Mucosa of descending colon (tissue), 3 donors: Measurements from ENCODE around the gene TSN. TPM values are rescaled to one million over a fixed set of nuclear protein-coding genes. Genes with fewer than 3 reads are reported as not detected.
A peak's percentile ranks its signal among the peaks of the same experiment; 100 is the strongest.

Source experiments
- ATAC-seq: fragments of 200-7000 bp; cut with Tn5 transposase; one replicate; pipeline ENCODE4 v1.9.1; 2020; ENCODE audit warnings: mild to moderate bottlenecking, moderate library complexity
- DNase-seq, 3 donors: peaks; one replicate each; pipeline ENCODE4 v3.0.0-alpha.2; 2020
- H3K36me3 ChIP-seq: fragments of 200-600 bp; one replicate; pipeline ENCODE4 v1.8.0; 2021; ENCODE audit warnings: low read depth, mild to moderate bottlenecking
- H3K4me1 ChIP-seq: fragments of 200-600 bp; one replicate; pipeline ENCODE4 v1.8.0; 2021; ENCODE audit warnings: low read depth, mild to moderate bottlenecking
- H3K4me3 ChIP-seq: fragments of 200-600 bp; one replicate; pipeline ENCODE4 v1.8.0; 2021; ENCODE audit warnings: mild to moderate bottlenecking
- H3K9me3 ChIP-seq: fragments of 200-600 bp; one replicate; pipeline ENCODE4 v1.8.0; 2021; ENCODE audit warnings: mild to moderate bottlenecking
- intact Hi-C, 2 donors: fragments of 100-400 bp; cut with DNase I in 1 of 2; cut with micrococcal nuclease in 1 of 2; formaldehyde crosslinking; loops; one replicate each; pipeline versions ENCODE4 v1.11.0 to v1.11.1; 2022; cut with DNase I, micrococcal nuclease
- total RNA-seq, 3 donors: library from RNA; stranded (reverse); fragmentation: NEBNext Ultra II Directional in 2 of 3; extraction: Animal tissue kit (Norgen Biotek cat#: 25700) in 2 of 3; gene quantifications; one replicate each; pipeline versions ENCODE4 v1.2.1 to v1.2.4, GENCODE V29; 2021 to 2023
- TF ChIP-seq, protein P1 (sequence below): fragments of 200-600 bp; IDR thresholded peaks from one replicate; pipeline ENCODE4 v1.8.0; 2022; ENCODE audit warnings: antibody characterized with exemption, mild to moderate bottlenecking
- donor health status: DM: no; HTN: no; CAD: no; lungs with moderate emphysema.
- donor health status: DM: no; HTN: no; CAD: no.
- donor health status: DM: no; HTN: yes; CAD: no.

Gene TSN
- total RNA-seq, 3 donors from 2014 or later = 45.9 to 52.4 (median 47.3) TPM

- H3K9me3 ChIP-seq = no peaks in the 10 kb centered on the region
- ATAC-seq (no peak), DNase-seq (peak in 1 of 3 donors; percentile 17)
- no peaks in the 10 kb centered on the region for H3K4me1 ChIP-seq
- H3K36me3 ChIP-seq = no peaks in the 10 kb centered on the region
- intact Hi-C loops = no loop called here
- TF ChIP-seq, protein P1, sequence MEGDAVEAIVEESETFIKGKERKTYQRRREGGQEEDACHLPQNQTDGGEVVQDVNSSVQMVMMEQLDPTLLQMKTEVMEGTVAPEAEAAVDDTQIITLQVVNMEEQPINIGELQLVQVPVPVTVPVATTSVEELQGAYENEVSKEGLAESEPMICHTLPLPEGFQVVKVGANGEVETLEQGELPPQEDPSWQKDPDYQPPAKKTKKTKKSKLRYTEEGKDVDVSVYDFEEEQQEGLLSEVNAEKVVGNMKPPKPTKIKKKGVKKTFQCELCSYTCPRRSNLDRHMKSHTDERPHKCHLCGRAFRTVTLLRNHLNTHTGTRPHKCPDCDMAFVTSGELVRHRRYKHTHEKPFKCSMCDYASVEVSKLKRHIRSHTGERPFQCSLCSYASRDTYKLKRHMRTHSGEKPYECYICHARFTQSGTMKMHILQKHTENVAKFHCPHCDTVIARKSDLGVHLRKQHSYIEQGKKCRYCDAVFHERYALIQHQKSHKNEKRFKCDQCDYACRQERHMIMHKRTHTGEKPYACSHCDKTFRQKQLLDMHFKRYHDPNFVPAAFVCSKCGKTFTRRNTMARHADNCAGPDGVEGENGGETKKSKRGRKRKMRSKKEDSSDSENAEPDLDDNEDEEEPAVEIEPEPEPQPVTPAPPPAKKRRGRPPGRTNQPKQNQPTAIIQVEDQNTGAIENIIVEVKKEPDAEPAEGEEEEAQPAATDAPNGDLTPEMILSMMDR = no peak
- no peak overlapping the region for H3K4me3 ChIP-seq
These were observed 7.2 kb upstream of the TSN start for GRCh38 chr2:121748202-121748601.

DNA sequence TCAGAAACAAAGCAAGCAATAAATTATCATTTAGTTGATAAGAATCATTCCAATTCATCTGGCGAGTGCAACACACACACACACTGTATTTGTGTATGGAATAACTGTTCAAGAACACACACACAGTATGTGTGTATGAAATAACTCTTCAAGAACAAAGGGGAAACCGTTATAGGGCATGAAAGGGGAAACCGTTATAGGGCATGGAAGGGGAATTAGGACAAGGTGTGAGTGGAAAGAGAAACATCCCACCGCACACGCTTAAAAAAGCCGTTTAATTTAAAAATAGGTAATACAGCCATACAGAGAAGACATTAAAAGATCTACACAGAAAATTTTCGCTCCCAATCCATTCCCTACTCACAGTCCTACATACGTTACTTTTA lies 607 bp upstream of the TSN start:
- ATAC-seq (no peak), DNase-seq (no peak)
- intact Hi-C loops = no loop called here
- H3K4me1 ChIP-seq = peaks cover 16% of the 10 kb centered on the region
- no peaks in the 10 kb centered on the region for H3K9me3 ChIP-seq
- H3K4me3 ChIP-seq = peak overlapping the region; percentile 75
- no peaks in the 10 kb centered on the region for H3K36me3 ChIP-seq
- TF ChIP-seq, protein P1 = no peak

DNA sequence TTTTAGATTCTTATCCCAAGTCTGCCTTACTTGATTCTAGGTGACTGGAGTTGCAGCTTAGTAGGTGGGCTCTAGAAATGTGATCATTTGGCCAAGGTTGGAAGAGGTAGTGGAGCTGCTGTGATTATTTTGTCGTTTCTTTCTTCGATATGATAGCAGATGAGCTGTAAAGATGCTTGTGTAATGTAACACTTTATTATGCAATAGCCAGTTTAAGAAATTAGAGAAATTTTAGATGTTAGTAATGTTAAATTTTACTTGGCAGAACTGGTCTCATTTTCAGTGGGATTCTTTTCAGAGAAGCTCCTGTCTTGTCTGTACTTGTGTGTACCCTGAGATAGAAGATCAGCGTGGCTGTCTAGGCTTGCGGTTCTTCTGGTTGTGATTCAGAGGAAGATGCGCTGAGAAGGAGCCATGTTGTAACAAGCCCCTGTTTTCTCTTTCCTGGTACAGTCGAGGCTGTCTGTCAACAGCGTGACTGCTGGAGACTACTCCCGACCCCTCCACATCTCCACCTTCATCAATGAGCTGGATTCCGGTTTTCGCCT lies 9.3 kb downstream of the TSN start:
- no peak for DNase-seq
- Histone ChIP-seq H3K36me3 (peaks cover 10% of the 10 kb centered on the region), H3K4me3 (no peak overlapping the region), H3K9me3 (no peaks in the 10 kb centered on the region), H3K4me1 (no peaks in the 10 kb centered on the region)
- no peak for ATAC-seq
- TF ChIP-seq, protein P1 = no peak
- intact Hi-C loops = no loop called here

- no peak for DNase-seq
- TF ChIP-seq, protein P1 = no peak
- ATAC-seq = no peak
- no peak overlapping the region for H3K4me3 ChIP-seq
- peaks cover 10% of the 10 kb centered on the region for H3K36me3 ChIP-seq
- H3K9me3 ChIP-seq = no peaks in the 10 kb centered on the region
- no peaks in the 10 kb centered on the region for H3K4me1 ChIP-seq
- intact Hi-C loops = no loop called here
These were observed 11.2 kb downstream of the TSN start for GRCh38 chr2:121766624-121767023.

- TF ChIP-seq, protein P1 = no peak
- intact Hi-C loops = no loop called here
- Histone ChIP-seq H3K4me1 (no peaks in the 10 kb centered on the region), H3K9me3 (no peaks in the 10 kb centered on the region), H3K36me3 (peaks cover 10% of the 10 kb centered on the region), H3K4me3 (no peak overlapping the region)
- ATAC-seq (no peak), DNase-seq (no peak)
These were observed 12.8 kb downstream of the TSN start for GRCh38 chr2:121768143-121768755.
